ENCODE results near the gene SEMG2. TPM values are rescaled to one million over a fixed set of nuclear protein-coding genes. Genes with fewer than 3 reads are reported as not detected.

The SEMG2 gene
- total and polyA plus RNA-seq, 2 donors (not counting 1 experiment from before 2014, with no cell fraction given), result not detected

DNA sequence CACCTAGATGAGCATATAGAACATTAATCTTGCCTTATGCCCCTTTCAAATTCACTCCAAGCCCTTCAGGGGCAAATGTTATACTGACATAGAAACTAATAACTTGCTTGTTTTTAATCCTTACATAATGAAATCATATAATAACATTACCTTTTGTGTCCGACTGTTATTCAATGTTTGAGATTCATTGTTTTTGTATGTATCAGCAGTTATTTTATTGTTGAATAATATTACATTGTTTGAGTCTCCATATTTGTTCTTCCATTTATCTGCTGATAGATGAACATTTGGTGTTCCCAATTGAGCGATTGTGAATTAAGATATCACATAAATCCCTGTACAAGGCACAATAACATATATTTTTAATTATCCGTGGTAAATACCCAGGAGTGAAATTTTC lies 8.3 kb upstream of the SEMG2 start:
- no peak overlapping the region for H3K4me3 Mint-ChIP-seq
- Histone ChIP-seq H3K27ac (ENCODE audit: low read length in 2 of 2) (no peak overlapping the region), H4K20me1 (ENCODE audit: control insufficient read depth, insufficient read depth, low read length, poor library complexity, severe bottlenecking) (no peaks in the 10 kb centered on the region), H3K9me3 (ENCODE audit: control extremely low read depth in 1 of 3, control insufficient read depth in 2 of 3, insufficient read depth in 1 of 3, low read length in 2 of 3) (no peaks in the 10 kb centered on the region), H3K9ac (ENCODE audit: low read length) (no peak overlapping the region), H3K27me3 (replicated peaks in 1 of 4; ENCODE audit: control extremely low read depth in 1 of 4, control insufficient read depth in 3 of 4, insufficient read depth in 4 of 4, low read length in 3 of 4) (peaks cover 0 to 5% (median 0%) of the 10 kb centered on the region in 4 experiments), H3K79me2 (ENCODE audit: control insufficient read depth, insufficient read depth, low read length) (no peaks in the 10 kb centered on the region), H3K36me3 (replicated peaks in 1 of 2; ENCODE audit: control extremely low read depth in 1 of 2, control insufficient read depth in 1 of 2, extremely low read depth in 1 of 2, insufficient read depth in 2 of 2, low read length in 1 of 2) (no peaks in the 10 kb centered on the region), H3K4me2 (replicated peaks; ENCODE audit: low read depth, low read length, poor library complexity, severe bottlenecking) (no peak overlapping the region), H3K4me3 (ENCODE audit: control extremely low read depth in 1 of 5, extremely low read depth in 1 of 5, insufficient read depth in 1 of 5, low read depth in 2 of 5, low read length in 4 of 5) (no peak overlapping the region), H2AFZ (ENCODE audit: insufficient read depth, low read depth, low read length, poor library complexity, severe bottlenecking) (no peak overlapping the region), H3K4me1 (ENCODE audit: control insufficient read depth in 2 of 2, insufficient read depth in 2 of 2, low read length in 2 of 2) (no peaks in the 10 kb centered on the region)
- H3K9me3 Mint-ChIP-seq (ENCODE audit: insufficient read depth), result peaks cover 2% of the 10 kb centered on the region
- DNase-seq, result no peak
- H3K27me3 Mint-ChIP-seq, result peaks cover 49% of the 10 kb centered on the region
- H3K27ac Mint-ChIP-seq, result no peak overlapping the region
- no peak for ATAC-seq (ENCODE audit: low read depth)
- TF ChIP-seq, protein P1, sequence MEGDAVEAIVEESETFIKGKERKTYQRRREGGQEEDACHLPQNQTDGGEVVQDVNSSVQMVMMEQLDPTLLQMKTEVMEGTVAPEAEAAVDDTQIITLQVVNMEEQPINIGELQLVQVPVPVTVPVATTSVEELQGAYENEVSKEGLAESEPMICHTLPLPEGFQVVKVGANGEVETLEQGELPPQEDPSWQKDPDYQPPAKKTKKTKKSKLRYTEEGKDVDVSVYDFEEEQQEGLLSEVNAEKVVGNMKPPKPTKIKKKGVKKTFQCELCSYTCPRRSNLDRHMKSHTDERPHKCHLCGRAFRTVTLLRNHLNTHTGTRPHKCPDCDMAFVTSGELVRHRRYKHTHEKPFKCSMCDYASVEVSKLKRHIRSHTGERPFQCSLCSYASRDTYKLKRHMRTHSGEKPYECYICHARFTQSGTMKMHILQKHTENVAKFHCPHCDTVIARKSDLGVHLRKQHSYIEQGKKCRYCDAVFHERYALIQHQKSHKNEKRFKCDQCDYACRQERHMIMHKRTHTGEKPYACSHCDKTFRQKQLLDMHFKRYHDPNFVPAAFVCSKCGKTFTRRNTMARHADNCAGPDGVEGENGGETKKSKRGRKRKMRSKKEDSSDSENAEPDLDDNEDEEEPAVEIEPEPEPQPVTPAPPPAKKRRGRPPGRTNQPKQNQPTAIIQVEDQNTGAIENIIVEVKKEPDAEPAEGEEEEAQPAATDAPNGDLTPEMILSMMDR (IDR thresholded peaks at IDR 0.05), result no peak
- TF ChIP-seq EZH2 (IDR thresholded peaks at IDR 0.05; ENCODE audit: borderline replicate concordance, insufficient read depth, low read depth, low read length, poor library complexity, severe bottlenecking), result no peak
- ChIA-PET POLR2A (no interaction called here), CTCF (no interaction called here)
- WGBS (ENCODE audit: insufficient coverage), result no CpG with 5 or more reads among the region's 3 CpGs
- H3K4me1 Mint-ChIP-seq, result no peaks in the 10 kb centered on the region
- intact Hi-C loops (cut with micrococcal nuclease), result no loop called here

DNA sequence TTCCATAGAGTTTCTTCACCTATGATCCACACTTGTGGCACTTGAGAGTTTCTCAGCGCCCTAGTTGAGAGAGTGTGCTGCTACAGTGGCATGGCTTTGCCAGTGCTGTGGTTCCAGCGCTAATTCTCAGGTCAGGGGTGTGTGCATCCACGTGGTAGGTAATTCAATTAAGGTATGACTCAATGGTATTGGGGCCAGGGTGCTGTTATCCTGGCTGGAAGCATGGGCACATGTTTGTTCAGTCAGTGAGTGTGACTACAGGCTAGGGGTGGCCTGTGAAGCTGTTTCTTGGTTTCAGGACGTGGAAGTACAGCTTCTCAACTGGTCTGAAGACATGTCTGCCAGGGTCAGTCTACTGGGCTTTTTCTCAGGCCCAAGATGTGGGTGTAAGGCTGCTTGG lies 3.0 kb upstream of the SEMG2 start:
- Histone ChIP-seq H3K4me1 (ENCODE audit: control insufficient read depth in 2 of 2, insufficient read depth in 2 of 2, low read length in 2 of 2) (no peaks in the 10 kb centered on the region), H3K9me3 (ENCODE audit: control extremely low read depth in 1 of 3, control insufficient read depth in 2 of 3, insufficient read depth in 1 of 3, low read length in 2 of 3) (no peaks in the 10 kb centered on the region), H3K9ac (ENCODE audit: low read length) (no peak overlapping the region), H3K36me3 (replicated peaks in 1 of 2; ENCODE audit: control extremely low read depth in 1 of 2, control insufficient read depth in 1 of 2, extremely low read depth in 1 of 2, insufficient read depth in 2 of 2, low read length in 1 of 2) (no peaks in the 10 kb centered on the region), H3K27ac (ENCODE audit: low read length in 2 of 2) (no peak overlapping the region), H2AFZ (ENCODE audit: insufficient read depth, low read depth, low read length, poor library complexity, severe bottlenecking) (no peak overlapping the region), H3K4me2 (replicated peaks; ENCODE audit: low read depth, low read length, poor library complexity, severe bottlenecking) (no peak overlapping the region), H3K79me2 (ENCODE audit: control insufficient read depth, insufficient read depth, low read length) (no peaks in the 10 kb centered on the region), H3K4me3 (ENCODE audit: control extremely low read depth in 1 of 5, extremely low read depth in 1 of 5, insufficient read depth in 1 of 5, low read depth in 2 of 5, low read length in 4 of 5) (no peak overlapping the region), H4K20me1 (ENCODE audit: control insufficient read depth, insufficient read depth, low read length, poor library complexity, severe bottlenecking) (no peaks in the 10 kb centered on the region), H3K27me3 (replicated peaks in 1 of 4; ENCODE audit: control extremely low read depth in 1 of 4, control insufficient read depth in 3 of 4, insufficient read depth in 4 of 4, low read length in 3 of 4) (peaks cover 0 to 9% (median 4%) of the 10 kb centered on the region in 4 experiments)
- peaks cover 2% of the 10 kb centered on the region for H3K9me3 Mint-ChIP-seq (ENCODE audit: insufficient read depth)
- H3K27ac Mint-ChIP-seq, result no peak overlapping the region
- no peak overlapping the region for H3K4me3 Mint-ChIP-seq
- intact Hi-C loops (cut with micrococcal nuclease), result no loop called here
- TF ChIP-seq EZH2 (IDR thresholded peaks at IDR 0.05; ENCODE audit: borderline replicate concordance, insufficient read depth, low read depth, low read length, poor library complexity, severe bottlenecking), result no peak
- TF ChIP-seq, protein P1 (IDR thresholded peaks at IDR 0.05), result no peak
- WGBS (ENCODE audit: insufficient coverage), result 69% methylated on average over 3 of the region's 4 CpGs
- no peaks in the 10 kb centered on the region for H3K4me1 Mint-ChIP-seq
- POLR2A ChIA-PET, result no interaction called here
- peaks cover 55% of the 10 kb centered on the region for H3K27me3 Mint-ChIP-seq
- DNase-seq (no peak), ATAC-seq (ENCODE audit: low read depth) (no peak)
- CTCF ChIA-PET, result no interaction called here

Measured in B cell (primary cell).